Endometrial microvascular endothelial cells (primary cell): Measurements from ENCODE around the gene ZNF491. TPM values are rescaled to one million over a fixed set of nuclear protein-coding genes. Genes with fewer than 3 reads are reported as not detected.
"Not testable (repeated sequence)": the region's sequence is repeated elsewhere in the genome, so short reads cannot be mapped to it uniquely, and the experiment has no call there.

Experiments
- in situ Hi-C: cut with HindIII; loops from 2 replicates; pipeline ENCODE4 v1.10.0; 2017; ENCODE audit warnings: low sequenced_read_pairs, low pct_unique_long_range_greater_than_20kb; ENCODE audit errors: inconsistent ontology term
- total RNA-seq: library from RNA; depleted of rRNA; stranded (reverse); fragments of >200 nt; gene quantifications from one replicate; pipeline ENCODE4 v1.2.3, GENCODE V29; 2015; ENCODE audit errors: inconsistent ontology term

ZNF491 gene
- total RNA-seq, 1 donor from 2014 or later: 0.09 TPM

DNA sequence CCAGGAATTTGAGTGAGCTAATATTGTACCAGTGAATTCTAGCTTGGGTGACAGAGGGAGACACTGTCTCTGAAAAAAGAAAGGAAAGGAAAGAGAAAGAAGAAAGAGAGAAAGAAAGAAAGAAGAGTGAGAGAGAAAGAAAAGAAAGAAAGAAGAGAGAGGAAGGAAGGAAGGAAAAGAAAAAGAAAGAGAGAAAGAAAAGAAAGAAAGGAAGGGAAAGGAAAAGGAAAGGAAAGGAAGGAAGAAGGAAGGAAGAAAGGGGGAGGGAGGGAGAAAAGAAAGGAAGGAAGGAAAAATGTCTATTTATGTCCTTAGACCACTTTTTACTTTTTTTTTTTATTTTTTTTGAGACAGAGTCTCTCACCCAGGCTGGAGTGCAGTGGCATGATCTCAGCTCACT, 5.4 kb upstream of the ZNF491 start:
- in situ Hi-C loops: no loop called here

DNA sequence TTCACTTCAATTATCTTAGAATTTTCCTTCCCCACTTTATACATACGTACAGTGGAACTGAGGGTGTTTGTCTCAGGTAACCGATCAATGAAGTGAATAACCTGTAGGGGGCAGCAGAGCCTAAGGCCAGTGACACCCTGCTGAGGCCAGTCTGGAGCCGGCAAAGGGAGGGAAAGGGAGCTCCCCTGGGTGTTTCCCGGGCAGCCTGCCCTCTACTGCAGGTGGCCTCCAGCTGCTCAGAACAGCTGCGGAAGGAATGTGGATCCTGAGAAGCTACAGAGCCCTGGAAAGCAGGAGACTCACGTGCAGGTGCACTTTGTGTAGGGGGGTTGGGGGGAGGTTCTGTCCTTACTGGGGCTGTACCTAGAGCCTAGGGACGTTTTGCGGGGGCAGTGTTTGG, 832 bp upstream of the ZNF491 start:
- in situ Hi-C loops: no loop called here

GRCh38 chr19:11806354-11807098, 8.2 kb downstream of the ZNF491 start:
- in situ Hi-C loops: no loop called here

DNA sequence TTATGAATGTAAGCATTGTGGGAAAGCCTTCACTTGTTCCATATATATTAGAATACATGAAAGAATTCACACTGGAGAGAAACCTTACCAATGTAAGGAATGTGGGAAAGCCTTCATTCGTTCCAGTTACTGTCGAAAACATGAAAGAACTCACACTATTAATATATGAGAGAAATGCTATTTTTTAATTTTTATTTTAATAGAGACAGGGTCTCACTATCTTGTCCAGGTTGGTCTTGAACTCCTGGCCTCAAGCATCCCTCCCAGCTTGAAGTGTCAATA, 8.7 kb downstream of the ZNF491 start:
- in situ Hi-C loops: no loop called here

DNA sequence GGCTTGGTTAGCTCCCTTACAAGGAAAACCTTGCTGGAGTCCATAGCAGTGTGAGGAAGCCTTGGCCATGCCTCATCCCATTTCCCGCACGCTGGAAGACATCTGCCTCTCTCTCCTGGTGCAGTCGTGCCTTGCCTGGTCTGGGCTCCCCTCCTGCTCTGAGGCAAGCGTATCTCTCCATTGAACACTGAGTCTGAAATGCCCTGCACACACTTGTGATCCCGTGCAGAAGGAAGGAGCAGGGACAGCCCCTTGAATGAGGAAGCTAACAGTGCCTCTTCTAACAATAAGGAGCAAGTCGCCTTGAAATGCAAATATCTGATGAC, 15.3 kb downstream of the ZNF491 start:
- in situ Hi-C loops: no loop called here

- in situ Hi-C loops: no loop called here
Observed at GRCh38 chr19:11814029-11814699, 15.8 kb downstream of the ZNF491 start, which contains the start of gene ZNF440. Gene ZNF440 (plus strand): TSS chr19:11814273. CDS start chr19:11814448, 175 bp downstream.

GRCh38 chr19:11814700-11815035, 16.3 kb downstream of the ZNF491 start:
- in situ Hi-C loops: no loop called here

- in situ Hi-C loops: no loop called here
Observed at GRCh38 chr19:11821474-11822109, 23.3 kb downstream of the ZNF491 start.

- in situ Hi-C loops: not testable (repeated sequence)
Observed at GRCh38 chr19:11828957-11829876, 30.9 kb downstream of the ZNF491 start.

DNA sequence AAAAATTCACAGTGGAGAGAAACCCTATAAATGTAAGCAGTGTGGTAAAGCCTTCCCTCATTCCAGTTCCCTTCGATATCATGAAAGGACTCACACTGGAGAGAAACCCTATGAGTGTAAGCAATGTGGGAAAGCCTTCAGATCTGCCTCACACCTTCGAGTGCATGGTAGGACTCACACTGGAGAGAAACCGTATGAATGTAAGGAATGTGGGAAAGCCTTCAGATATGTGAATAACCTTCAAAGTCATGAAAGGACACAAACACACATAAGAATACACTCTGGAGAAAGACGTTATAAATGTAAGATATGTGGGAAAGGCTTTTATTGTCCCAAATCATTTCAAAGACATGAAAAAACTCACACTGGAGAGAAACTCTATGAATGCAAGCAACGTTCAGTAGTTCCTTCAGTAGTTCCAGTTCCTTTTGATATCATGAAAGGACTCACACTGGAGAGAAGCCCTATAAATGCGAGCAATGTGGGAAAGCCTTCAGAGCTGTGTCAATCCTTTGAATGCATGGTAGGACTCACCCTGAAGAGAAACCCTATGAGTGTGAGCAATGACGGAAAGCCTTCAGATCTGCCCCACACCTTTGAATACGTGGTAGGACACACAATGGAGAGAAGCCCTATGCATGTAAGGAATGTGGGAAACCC, 34.1 kb downstream of the ZNF491 start:
- in situ Hi-C loops: no loop called here

- in situ Hi-C loops: no loop called here
Observed at GRCh38 chr19:11833541-11833940, 35.2 kb downstream of the ZNF491 start.

DNA sequence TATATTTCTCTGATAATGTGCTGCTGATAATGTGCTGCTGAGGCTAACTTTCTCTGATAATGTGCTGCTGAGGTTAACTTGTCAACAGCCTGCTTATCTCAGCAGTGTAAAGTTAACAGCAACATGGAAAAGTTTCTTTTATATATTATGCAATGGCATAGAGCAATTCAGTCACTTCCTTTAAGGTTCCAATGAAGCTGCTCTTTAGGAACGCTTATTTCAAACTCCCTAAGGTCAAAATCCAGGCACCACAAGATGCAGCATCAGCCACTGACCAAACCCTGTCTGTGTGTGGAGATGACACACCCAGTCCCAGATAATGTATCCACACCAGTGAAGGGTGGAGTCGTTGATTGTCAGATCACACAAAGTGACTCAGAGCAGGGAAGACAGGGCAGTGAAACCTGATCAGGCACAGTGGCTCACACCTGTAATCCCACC, 37.3 kb downstream of the ZNF491 start:
- in situ Hi-C loops: not testable (repeated sequence)

GRCh38 chr19:11843722-11844121, 45.4 kb downstream of the ZNF491 start:
- in situ Hi-C loops: no loop called here

DNA sequence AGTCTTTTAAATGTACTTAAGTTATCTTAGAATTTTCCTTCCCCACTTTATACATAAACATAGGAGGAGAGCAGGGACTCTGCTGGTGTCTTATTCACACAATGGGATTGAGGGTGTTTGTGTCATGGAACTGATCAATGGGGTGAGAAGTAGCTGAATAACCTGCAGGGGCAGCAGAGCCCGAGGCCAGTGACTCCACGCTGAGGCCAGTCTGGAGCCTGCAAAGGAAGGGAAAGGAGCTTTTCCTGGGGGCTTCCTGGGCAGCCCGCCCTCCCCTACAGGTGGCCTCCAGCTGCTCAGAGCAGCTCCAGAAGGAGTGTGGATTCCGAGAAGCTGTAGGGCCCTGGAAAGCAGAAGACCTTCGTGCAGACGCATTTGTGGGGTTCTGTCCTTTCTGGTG, 49.3 kb downstream of the ZNF491 start:
- in situ Hi-C loops: not testable (repeated sequence)

GRCh38 chr19:11848200-11848593, 49.9 kb downstream of the ZNF491 start:
- in situ Hi-C loops: no loop called here

DNA sequence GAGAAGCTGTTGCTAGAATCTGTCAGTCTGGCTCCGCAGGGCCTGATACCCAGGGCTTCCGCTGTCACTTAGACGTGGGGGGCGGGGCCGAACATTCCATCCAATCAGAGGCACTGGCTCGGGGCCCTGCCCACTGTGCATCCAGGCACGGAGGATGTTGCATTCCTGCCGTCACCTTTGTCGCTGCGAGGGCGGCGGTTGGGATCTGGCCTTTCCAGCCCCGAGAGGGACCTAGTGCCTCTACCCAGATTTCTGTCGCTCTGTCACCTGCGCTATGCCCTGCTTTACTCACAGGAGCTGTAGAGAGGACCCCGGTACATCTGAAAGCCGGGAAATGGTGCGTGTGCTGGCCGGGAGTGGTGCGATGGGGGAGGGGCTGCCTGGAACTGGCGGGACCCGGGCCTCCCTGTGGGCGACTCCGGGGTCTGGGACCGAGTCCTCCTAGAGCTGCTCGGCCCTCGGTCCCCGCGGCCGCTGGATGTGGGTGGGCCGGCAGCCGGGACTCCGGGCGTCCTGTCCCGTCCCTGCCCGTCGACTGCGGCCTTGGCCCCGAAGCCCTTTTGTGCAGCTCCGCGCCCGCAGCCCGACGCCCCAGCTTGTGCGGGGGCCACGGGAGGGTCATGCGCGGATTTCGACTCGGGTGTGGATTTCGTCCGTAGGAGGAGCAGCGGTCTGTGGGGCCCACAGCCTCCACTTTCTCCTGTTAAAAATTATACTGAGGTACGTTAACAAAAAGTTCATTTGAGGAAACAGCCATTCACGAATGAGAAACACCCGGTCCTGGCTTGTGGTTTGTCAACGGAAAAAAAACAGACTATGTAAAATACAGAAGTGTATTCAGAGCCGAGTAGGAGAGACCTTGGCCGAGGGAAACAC, 50.5 kb downstream of the ZNF491 start, which contains the start of gene ZNF439:
ZNF439 (plus strand) TSS at position 133 of the 876 bp plus-strand sequence; CDS start at position 275, 142 bp downstream.
- in situ Hi-C loops: no loop called here

DNA sequence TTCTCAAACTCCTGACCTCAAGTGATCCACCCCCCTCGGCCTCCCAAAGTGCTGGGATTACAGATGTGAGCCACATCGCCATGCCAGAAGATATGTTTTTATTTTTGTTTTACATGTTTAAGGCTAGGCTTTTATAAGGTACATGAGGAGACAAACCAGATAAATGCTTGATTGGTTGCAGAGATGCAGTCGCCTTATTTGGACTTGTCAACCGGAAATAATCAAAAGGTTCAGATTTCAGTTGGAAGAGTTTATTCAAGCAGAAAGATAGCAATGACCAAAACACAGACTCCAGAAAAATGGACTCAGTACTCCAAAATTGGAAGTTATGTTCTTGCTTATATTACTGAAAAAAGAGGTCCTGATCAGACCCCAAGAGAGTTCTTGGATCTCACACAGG, 52.0 kb downstream of the ZNF491 start:
- in situ Hi-C loops: not testable (repeated sequence)

DNA sequence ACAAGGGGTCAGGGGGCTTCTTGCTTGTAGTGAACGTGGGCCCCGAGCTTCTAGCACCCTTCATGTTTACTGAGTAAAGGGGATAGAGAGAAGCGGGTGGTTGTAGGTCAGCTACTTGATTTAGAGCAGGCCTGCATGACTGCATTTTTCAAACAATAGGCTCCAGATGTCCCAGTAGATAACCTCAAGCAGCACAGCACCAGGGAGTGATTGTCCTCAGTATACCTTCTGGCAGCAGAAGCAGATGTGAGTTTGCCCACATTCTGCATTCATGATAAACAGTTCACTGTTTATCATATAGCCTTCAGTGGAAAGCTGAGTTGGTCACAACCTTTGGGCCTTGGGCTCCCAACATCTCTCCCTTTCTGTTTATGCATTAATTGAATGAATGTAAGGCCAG, 55.0 kb downstream of the ZNF491 start:
- in situ Hi-C loops: no loop called here
